Lung (tissue), 12 donors: ENCODE results near the gene ADCY1. TPM values are rescaled to one million over a fixed set of nuclear protein-coding genes. Genes with fewer than 3 reads are reported as not detected.

Experiments
- ATAC-seq: fragments of 200-7000 bp; cut with Tn5 transposase; one replicate; pipeline ENCODE4 v1.9.1; 2020; ENCODE audit warnings: moderate number of reproducible peaks; ENCODE audit not compliant: insufficient read depth, low FRiP score
- DNase-seq, 3 donors: peaks; one replicate each; pipeline ENCODE4 v3.0.0-alpha.2; 2013 to 2017
- H3K27ac ChIP-seq, 2 donors: one replicate each; pipeline ENCODE4 v1.5.1; 2013; ENCODE audit warnings: mild to moderate bottlenecking in 2 of 2, moderate library complexity in 2 of 2, control low read depth in 1 of 2, inconsistent platforms in 1 of 2, low read depth in 1 of 2, low read length in 1 of 2
- H3K27me3 ChIP-seq, 3 donors: one replicate each; pipeline ENCODE4 v1.5.1; 2013; ENCODE audit warnings: low read length in 2 of 3; ENCODE audit not compliant: control insufficient read depth in 3 of 3, insufficient read depth in 3 of 3
- H3K36me3 ChIP-seq, 4 donors: one replicate each; pipeline ENCODE4 v1.5.1; 2013; ENCODE audit warnings: low read length in 4 of 4, mild to moderate bottlenecking in 1 of 4, moderate library complexity in 1 of 4; ENCODE audit not compliant: control insufficient read depth in 4 of 4, insufficient read depth in 4 of 4
- H3K4me1 ChIP-seq, 5 donors: one replicate each; pipeline ENCODE4 v1.5.1; 2013; ENCODE audit warnings: low read length in 5 of 5, mild to moderate bottlenecking in 2 of 5, moderate library complexity in 1 of 5; ENCODE audit not compliant: control insufficient read depth in 5 of 5, insufficient read depth in 5 of 5
- H3K4me3 ChIP-seq: one replicate; pipeline ENCODE4 v1.5.1; 2013; ENCODE audit warnings: mild to moderate bottlenecking, control low read depth, moderate library complexity
- H3K9ac ChIP-seq, 2 donors: one replicate each; pipeline ENCODE4 v1.5.1; 2013; ENCODE audit warnings: low read length in 2 of 2, control low read depth in 1 of 2; ENCODE audit not compliant: insufficient read depth in 1 of 2
- H3K9me3 ChIP-seq, 4 donors: one replicate each; pipeline ENCODE4 v1.5.1; 2013; ENCODE audit warnings: low read length in 3 of 4, mild to moderate bottlenecking in 1 of 4, moderate library complexity in 1 of 4; ENCODE audit not compliant: control insufficient read depth in 4 of 4, insufficient read depth in 3 of 4
- WGBS, 2 donors: extraction: QIAGEN DNeasy Blood & Tissue Kit; methylation state at CpG; one replicate each; pipeline ENCODE4 v1.1.7; 2013; 5-methylcytosine and 5-hydroxymethylcytosine counted together
- polyA plus RNA-seq, 2 donors: library from polyadenylated mRNA; stranded (reverse); fragments of 200-250 nt; gene quantifications; one replicate each; pipeline ENCODE4 v1.2.1, GENCODE V29; 2013
- total RNA-seq, 2 donors: library from RNA; depleted of rRNA in 1 of 2; stranded (reverse); fragments of >200 nt in 1 of 2; gene quantifications; one replicate each; pipeline ENCODE4 v1.2.1, GENCODE V29; 2014 to 2021
- TF ChIP-seq, protein P1 (sequence below): IDR thresholded peaks from 2 replicates; pipeline ENCODE4 v1.5.1; 2012; ENCODE audit warnings: mild to moderate bottlenecking; ENCODE audit errors: control extremely low read depth, extremely low read depth
- donor health status: control.
- donor health status: control.
- donor health status: Bipolar disorder and iron deficiency.
- donor health status: healthy.
- donor health status: DM: yes; HTN: yes; CAD: no.

Gene ADCY1
- total and polyA plus RNA-seq, 4 donors: 0.14 to 1.8 (median 0.28) TPM

DNA sequence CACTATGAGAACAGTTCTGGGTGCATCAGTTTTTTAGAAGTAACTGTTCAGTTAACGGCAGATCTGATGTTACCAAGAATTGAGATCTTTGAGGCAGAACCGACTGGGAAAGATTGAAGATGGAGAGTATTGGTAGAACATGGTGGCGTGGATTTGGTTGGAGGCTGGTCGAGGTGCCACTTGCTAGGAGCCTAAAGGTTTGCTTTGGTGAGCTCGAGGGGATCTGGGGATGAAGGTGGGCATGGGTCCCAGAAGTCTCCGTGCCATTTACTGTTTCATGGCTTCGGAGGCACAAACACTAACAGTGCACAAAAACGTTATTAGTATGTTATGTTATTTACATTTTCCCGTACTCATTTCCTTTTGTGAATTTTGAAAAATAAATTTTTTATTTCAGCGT lies 81.4 kb downstream of the ADCY1 start:
- DNase-seq: no peak
- Histone ChIP-seq H3K9me3 (no peaks in the 10 kb centered on the region), H3K27me3 (no peaks in the 10 kb centered on the region), H3K4me3 (no peak overlapping the region), H3K27ac (no peak overlapping the region), H3K9ac (no peak overlapping the region), H3K4me1 (peaks cover 0 to 3% (median 0%) of the 10 kb centered on the region in 5 donors), H3K36me3 (no peaks in the 10 kb centered on the region)
- no peak for ATAC-seq
- TF ChIP-seq, protein P1, sequence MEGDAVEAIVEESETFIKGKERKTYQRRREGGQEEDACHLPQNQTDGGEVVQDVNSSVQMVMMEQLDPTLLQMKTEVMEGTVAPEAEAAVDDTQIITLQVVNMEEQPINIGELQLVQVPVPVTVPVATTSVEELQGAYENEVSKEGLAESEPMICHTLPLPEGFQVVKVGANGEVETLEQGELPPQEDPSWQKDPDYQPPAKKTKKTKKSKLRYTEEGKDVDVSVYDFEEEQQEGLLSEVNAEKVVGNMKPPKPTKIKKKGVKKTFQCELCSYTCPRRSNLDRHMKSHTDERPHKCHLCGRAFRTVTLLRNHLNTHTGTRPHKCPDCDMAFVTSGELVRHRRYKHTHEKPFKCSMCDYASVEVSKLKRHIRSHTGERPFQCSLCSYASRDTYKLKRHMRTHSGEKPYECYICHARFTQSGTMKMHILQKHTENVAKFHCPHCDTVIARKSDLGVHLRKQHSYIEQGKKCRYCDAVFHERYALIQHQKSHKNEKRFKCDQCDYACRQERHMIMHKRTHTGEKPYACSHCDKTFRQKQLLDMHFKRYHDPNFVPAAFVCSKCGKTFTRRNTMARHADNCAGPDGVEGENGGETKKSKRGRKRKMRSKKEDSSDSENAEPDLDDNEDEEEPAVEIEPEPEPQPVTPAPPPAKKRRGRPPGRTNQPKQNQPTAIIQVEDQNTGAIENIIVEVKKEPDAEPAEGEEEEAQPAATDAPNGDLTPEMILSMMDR: no peak
- 92 to 94% methylated on average over 10 of the region's 10 CpGs for WGBS, 2 donors

DNA sequence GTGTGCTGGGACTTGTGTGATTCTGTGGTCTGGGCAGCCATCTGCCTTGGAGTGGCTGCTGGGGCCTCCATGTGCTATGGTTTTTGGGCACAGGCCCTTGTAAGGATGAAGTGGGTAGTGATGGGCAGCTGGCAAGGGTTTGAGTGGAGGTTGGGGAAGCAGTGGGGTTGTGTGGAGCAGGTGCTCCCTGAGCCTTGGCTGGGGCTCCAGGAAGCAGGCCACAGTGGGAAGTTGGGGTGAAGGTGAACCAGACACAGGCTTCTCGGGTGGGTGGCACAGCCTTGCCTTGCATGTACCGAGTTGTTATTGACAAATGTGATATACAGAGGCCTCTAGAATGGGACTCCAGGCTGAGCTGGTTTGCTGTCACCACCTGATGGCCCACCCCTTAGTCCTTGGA lies 82.3 kb downstream of the ADCY1 start:
- H3K4me3 ChIP-seq: no peak overlapping the region
- ATAC-seq (no peak), DNase-seq (no peak)
- no peak overlapping the region for H3K9ac ChIP-seq
- 92 to 94% methylated on average over 2 of the region's 2 CpGs for WGBS, 2 donors
- TF ChIP-seq, protein P1: no peak
- no peaks in the 10 kb centered on the region for H3K9me3 ChIP-seq
- no peaks in the 10 kb centered on the region for H3K36me3 ChIP-seq
- no peaks in the 10 kb centered on the region for H3K4me1 ChIP-seq
- H3K27ac ChIP-seq: no peak overlapping the region
- no peaks in the 10 kb centered on the region for H3K27me3 ChIP-seq

DNA sequence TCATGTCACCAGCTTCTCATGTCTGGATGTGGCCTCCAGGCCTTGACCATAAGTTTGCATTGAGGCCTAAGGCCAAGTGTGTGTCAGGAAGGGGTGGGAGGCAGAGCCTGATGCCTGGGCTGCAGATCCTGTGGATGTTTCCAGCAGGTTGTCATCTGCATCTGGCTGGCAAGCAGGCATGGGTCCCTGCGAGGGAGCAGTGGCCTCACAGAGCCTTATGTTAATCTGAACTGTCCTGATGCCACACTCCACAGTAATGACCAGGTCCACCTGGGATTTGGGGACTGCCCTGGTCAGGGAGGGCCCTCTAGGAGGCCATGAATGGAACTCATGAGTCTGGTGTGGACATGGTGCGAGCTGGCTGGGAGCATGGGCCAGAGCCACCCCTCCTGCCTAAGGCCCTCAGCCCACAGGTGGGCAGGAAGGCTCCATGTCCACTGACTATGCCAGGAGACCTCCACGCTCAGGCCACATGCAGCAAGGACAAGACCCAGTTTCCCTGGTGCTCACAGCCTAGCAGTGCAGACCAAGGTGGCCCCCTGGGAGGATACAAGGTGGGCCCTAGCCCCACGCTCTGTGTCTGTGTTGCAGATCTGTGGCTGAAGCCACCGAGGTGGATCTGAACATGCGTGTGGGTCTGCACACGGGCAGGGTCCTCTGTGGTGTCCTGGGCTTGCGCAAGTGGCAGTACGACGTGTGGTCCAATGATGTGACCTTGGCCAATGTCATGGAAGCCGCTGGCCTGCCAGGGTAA lies 83.1 kb downstream of the ADCY1 start:
- ATAC-seq: no peak
- WGBS, 2 donors: 94 to 95% methylated on average over 10 to 11 of the region's 11 CpGs
- Histone ChIP-seq H3K9ac (no peak overlapping the region), H3K4me3 (no peak overlapping the region), H3K27ac (no peak overlapping the region), H3K9me3 (no peaks in the 10 kb centered on the region), H3K36me3 (no peaks in the 10 kb centered on the region), H3K4me1 (no peaks in the 10 kb centered on the region), H3K27me3 (no peaks in the 10 kb centered on the region)
- DNase-seq: no peak
- TF ChIP-seq, protein P1: no peak
